Activated naive CD8-positive, alpha-beta T cell treated with anti-CD3 and anti-CD28 coated beads, Interleukin-2, amount 50 U/mL, for 24 hours (primary cell): ENCODE data around the gene BBOX1.

Source experiments
- ATAC-seq: fragments of 150-1000 bp; cut with Tn5 transposase; one replicate; pipeline ENCODE4 v1.10.0; 2021
- DNase-seq: peaks from one replicate; pipeline ENCODE4 v3.0.0; 2021
- H3K27ac Mint-ChIP-seq: one replicate; pipeline ENCODE4 v1.8.0; 2021; ENCODE audit warnings: mild to moderate bottlenecking, mixed read lengths
- H3K27me3 Mint-ChIP-seq: one replicate; pipeline ENCODE4 v1.8.0; 2021; ENCODE audit warnings: mixed read lengths
- H3K36me3 Mint-ChIP-seq: one replicate; pipeline ENCODE4 v1.8.0; 2021; ENCODE audit warnings: low read depth, mixed read lengths
- H3K4me1 Mint-ChIP-seq: one replicate; pipeline ENCODE4 v1.8.0; 2021; ENCODE audit warnings: mixed read lengths
- H3K4me3 Mint-ChIP-seq: one replicate; pipeline ENCODE4 v1.8.0; 2021; ENCODE audit warnings: mild to moderate bottlenecking, moderate library complexity, mixed read lengths
- H3K9me3 Mint-ChIP-seq: one replicate; pipeline ENCODE4 v1.8.0; 2021; ENCODE audit warnings: mixed read lengths

Gene BBOX1

DNA sequence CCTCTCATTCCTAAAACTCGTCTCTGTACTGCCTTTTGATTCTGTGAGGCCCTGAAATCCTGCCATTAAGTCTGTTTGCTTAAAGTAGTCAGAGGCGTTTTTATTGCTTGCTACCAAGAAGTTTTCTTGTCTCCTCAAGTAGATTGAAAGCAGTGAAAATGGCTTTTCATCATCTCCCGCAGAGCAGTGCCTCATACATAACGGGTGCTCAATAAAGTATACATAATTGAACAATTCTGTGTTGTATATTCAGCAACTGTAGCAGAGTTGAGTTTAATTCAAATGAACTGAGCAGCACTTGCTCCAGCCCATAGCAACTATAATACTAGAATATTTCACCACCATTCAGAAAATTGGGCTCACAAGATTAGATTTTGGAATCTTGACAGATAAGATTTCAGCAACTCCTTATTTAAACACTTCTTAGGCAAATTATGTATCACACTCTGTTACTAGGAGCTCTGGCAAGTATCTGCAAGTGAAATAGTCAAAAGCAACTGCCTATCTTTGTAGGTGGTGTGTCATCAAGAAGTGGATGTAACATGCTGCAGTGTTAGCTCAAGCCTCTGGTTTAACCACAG is 26.7 kb upstream of the BBOX1 start:
- no peak for DNase-seq
- ATAC-seq, result no peak
- Mint-ChIP-seq H3K27me3 (no peaks in the 10 kb centered on the region), H3K36me3 (no peaks in the 10 kb centered on the region), H3K4me1 (no peaks in the 10 kb centered on the region), H3K4me3 (no peak overlapping the region), H3K9me3 (peaks cover 3% of the 10 kb centered on the region), H3K27ac (no peak overlapping the region)

DNA sequence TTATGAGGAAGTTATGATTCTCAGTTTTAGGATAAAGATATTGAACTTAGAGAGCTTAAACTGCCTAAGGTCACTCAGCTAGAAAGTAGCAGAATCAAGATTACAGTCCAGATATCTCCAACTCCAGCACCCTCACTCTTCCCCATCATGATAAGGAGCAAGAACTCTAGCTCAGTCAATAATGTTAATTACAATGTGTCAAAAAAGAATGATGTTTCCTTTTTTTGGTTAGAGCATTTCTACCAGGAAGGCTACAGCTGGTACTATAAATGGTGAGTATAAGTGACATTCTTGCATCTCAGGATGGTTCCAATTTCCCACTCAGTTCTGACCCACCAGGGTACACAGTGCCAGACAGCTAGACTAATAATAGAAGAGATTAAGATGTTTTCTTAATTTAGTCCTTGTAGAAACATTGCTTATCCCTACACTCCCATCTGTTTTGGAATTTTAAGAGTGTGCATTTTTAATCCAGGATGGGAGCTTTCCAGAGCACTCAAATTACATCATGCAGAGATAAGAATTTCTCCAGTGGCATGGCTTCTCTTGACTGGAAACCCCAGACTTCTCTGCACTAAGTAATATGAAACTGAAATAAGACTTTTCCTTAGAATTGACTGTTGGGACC is 21.6 kb upstream of the BBOX1 start:
- peaks cover 3% of the 10 kb centered on the region for H3K9me3 Mint-ChIP-seq
- no peaks in the 10 kb centered on the region for H3K4me1 Mint-ChIP-seq
- ATAC-seq, result no peak
- H3K27me3 Mint-ChIP-seq, result no peaks in the 10 kb centered on the region
- no peak overlapping the region for H3K27ac Mint-ChIP-seq
- H3K36me3 Mint-ChIP-seq, result no peaks in the 10 kb centered on the region
- H3K4me3 Mint-ChIP-seq, result no peak overlapping the region
- no peak for DNase-seq

DNA sequence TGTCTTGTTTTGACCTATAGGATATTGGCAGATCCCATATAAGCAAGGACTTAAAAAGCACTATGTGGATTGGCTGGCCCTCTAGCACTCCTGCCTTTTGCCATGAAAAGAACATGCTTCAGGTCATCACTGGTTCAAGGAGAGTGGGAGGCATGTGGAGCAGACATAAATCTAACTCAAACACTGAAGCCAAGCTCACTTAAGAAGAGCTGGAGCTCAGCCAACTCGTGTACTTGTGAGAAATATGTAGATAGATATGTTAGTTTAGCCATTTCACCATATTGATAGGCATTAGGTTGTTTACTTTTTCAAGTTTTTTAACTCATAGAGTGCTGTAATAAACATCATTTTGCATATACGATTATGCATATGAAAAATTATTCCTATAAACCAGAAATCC is 19.9 kb upstream of the BBOX1 start:
- Mint-ChIP-seq H3K27me3 (no peaks in the 10 kb centered on the region), H3K36me3 (no peaks in the 10 kb centered on the region), H3K9me3 (peaks cover 3% of the 10 kb centered on the region), H3K4me1 (no peaks in the 10 kb centered on the region), H3K27ac (no peak overlapping the region), H3K4me3 (no peak overlapping the region)
- ATAC-seq, result no peak
- DNase-seq, result no peak

DNA sequence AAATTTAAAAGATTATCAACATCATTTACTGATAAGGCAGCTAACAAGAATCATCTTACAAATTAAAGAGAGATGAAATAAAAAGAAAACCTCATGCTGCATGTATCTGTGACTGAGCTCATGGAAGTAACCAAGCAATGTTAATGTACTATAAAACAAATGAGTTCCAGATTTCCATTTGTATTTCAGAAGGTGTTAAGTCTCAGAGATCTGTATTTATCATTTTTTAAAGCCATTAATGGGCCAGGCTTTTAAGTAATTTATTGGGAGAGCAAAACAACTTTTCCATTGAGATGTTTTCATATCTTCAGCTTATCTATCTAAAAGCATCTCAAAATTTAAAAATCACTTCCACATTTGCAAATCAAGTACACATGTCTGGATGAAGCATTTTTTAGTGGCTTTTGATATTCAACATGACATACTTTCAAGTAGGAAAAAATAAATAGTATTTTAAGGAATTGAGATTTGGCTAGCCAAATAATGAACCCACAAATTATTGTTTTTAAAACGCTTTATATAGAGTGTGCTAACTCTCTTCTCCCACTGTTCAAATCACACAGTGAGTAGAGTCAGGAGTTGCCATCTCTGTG is 17.9 kb upstream of the BBOX1 start:
- H3K9me3 Mint-ChIP-seq, result no peaks in the 10 kb centered on the region
- H3K36me3 Mint-ChIP-seq, result no peaks in the 10 kb centered on the region
- no peak for DNase-seq
- no peak for ATAC-seq
- H3K4me1 Mint-ChIP-seq, result no peaks in the 10 kb centered on the region
- no peaks in the 10 kb centered on the region for H3K27me3 Mint-ChIP-seq
- H3K4me3 Mint-ChIP-seq, result no peak overlapping the region
- no peak overlapping the region for H3K27ac Mint-ChIP-seq

DNA sequence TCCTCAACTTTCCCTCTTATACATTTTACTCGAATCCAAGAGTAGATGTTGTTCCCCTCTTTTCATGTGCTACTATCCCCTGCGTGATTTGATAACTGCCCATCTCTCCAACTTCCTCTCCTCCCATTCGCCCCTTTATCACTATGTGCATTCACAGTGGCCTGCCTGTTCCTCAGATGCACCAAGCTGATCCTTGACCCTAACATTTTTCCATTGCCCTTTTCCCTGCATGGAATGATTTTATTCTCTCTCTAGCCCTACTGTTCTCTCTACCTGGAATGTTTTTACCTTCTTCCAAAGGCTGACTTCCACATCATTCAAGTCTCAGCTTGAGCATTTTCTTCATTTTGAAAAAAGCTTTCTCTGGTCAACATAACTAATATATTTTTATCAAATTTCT is 15.8 kb upstream of the BBOX1 start:
- ATAC-seq (no peak), DNase-seq (no peak)
- Mint-ChIP-seq H3K27me3 (no peaks in the 10 kb centered on the region), H3K36me3 (no peaks in the 10 kb centered on the region), H3K9me3 (no peaks in the 10 kb centered on the region), H3K4me1 (no peaks in the 10 kb centered on the region), H3K4me3 (no peak overlapping the region), H3K27ac (no peak overlapping the region)

DNA sequence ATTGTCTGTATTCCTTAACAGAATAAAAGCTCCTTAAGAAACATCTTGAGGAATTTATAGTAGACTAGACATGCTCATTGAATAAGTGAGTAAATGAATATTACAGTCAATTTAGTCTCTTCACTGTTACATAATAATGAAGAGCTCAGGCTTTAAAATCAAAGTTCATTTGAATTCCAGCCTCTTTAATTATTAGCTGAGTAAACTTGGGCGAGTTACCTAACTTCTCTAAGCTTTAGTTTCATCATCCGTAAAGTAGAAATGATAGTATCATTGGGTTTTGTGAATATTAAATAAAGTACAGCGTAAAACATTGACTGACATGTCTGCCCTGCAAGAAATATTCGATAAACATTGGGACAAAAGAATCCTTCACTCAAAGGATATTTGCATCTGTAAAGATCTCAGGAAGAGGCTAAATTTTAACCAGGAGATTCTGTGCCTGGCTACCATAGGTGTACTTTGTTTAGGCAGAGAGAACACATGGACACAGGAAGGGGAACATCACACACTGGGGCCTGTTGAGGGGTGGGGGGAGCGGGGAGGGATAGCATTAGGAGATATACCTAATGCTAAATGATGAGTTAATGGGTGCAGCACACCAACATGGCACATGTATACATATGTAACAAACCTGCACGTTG is 15.2 kb upstream of the BBOX1 start:
- no peaks in the 10 kb centered on the region for H3K27me3 Mint-ChIP-seq
- H3K4me3 Mint-ChIP-seq, result no peak overlapping the region
- no peaks in the 10 kb centered on the region for H3K9me3 Mint-ChIP-seq
- H3K27ac Mint-ChIP-seq, result no peak overlapping the region
- no peaks in the 10 kb centered on the region for H3K4me1 Mint-ChIP-seq
- DNase-seq, result no peak
- H3K36me3 Mint-ChIP-seq, result no peaks in the 10 kb centered on the region
- no peak for ATAC-seq

DNA sequence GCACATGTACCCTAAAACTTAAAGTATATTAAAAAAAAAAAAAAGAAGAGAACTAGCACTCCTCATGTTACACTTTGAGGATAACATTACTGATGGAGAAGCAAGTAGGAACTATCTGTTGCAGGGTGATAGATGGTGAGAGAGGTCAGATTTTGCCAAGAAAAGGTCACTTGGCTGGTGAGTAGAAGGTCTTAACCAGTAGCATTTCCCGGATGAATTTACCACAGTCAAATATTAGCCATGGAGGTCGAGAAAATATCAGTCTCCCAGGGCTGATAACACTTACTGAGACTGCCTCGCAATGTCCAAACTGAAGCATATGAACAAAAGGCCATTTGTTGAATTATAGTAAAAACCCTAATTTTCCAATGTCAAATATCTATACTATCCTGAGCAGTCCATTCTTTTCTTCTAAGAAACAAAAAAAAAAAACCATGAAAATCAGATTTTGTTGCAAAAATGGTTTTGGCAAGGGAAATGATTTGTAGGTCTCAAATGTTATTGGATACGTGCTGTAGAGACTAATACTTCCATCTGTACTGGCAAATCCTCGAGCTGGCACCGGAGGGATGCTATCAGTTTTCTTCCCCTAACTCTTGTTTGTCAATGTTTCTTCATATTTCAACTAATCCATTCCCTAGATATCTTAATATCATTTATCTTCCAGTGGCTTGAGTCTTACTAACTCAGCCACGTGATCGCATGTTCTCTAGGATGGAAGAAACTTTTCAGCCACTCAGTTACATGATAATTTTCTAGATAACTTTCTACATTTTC is 14.5 kb upstream of the BBOX1 start:
- no peak overlapping the region for H3K27ac Mint-ChIP-seq
- no peaks in the 10 kb centered on the region for H3K27me3 Mint-ChIP-seq

DNA sequence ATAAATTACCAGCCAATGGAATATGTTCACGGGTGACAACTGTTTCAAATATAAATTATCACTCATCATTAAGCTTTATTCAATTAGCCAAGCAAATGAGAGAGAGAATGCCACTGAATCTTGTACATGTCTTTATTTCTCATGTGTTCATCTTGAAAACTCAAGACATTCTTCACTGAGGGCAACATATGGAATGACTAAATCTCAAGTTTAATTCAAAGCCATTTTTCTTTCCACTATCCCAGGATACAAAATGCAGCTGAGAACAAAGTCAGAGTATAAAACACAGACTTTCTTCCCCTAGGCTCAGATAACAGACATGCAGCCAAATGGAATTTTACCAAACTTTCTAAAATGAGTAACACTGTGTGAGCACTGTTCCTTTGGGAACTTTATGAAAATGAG is 12.1 kb upstream of the BBOX1 start:
- no peaks in the 10 kb centered on the region for H3K4me1 Mint-ChIP-seq
- ATAC-seq (no peak), DNase-seq (no peak)
- no peaks in the 10 kb centered on the region for H3K27me3 Mint-ChIP-seq
- H3K36me3 Mint-ChIP-seq, result no peaks in the 10 kb centered on the region
- H3K27ac Mint-ChIP-seq, result no peak overlapping the region
- no peak overlapping the region for H3K4me3 Mint-ChIP-seq
- no peaks in the 10 kb centered on the region for H3K9me3 Mint-ChIP-seq

More for the DNA sequence above, 14.5 kb upstream of the BBOX1 start:
- ATAC-seq, result no peak
- no peaks in the 10 kb centered on the region for H3K36me3 Mint-ChIP-seq
- no peak for DNase-seq
- no peaks in the 10 kb centered on the region for H3K4me1 Mint-ChIP-seq
- no peaks in the 10 kb centered on the region for H3K9me3 Mint-ChIP-seq
- H3K4me3 Mint-ChIP-seq, result no peak overlapping the region

DNA sequence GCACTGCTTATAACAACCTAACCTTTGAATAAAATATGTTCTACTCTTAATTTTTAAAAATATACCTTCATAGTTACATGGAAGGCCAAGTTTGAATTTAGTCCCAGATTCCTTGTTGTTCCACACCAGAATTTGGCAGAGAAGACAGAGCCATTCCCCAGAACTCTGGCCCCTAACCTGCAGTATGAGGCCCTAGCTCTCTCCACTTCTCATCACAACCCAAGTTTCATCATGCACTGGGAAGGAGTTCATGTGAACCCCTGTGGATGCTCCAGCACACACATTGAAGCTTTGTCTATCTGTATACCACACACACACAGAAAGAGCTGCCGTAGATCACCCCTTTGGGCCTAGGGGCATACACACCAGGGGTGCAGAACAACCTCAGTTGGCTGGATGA is 10.6 kb upstream of the BBOX1 start:
- H3K27me3 Mint-ChIP-seq, result no peaks in the 10 kb centered on the region
- H3K4me1 Mint-ChIP-seq, result no peaks in the 10 kb centered on the region
- no peaks in the 10 kb centered on the region for H3K9me3 Mint-ChIP-seq
- H3K27ac Mint-ChIP-seq, result no peak overlapping the region
- DNase-seq (no peak), ATAC-seq (no peak)
- H3K4me3 Mint-ChIP-seq, result no peak overlapping the region
- H3K36me3 Mint-ChIP-seq, result no peaks in the 10 kb centered on the region

DNA sequence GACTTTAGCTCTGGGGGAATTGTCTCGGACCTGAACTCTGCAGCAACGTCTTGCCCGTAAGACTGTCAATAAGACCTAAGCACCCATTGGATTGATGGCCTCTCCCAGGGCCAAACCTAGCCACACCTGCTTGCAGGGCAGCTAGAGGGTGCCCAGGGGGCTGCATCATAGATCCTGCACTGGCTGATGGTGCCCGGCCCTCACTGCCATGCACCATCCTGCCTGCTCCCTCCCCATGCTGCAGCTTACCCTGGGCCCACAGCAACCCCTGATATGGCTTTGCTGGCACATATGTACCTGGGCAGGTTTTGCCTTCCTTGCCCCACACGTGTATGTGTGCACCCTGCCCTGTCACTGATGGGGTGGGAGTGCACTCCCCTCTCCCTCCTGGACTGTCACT is 8.9 kb upstream of the BBOX1 start:
- DNase-seq, result no peak
- Mint-ChIP-seq H3K4me1 (no peaks in the 10 kb centered on the region), H3K27ac (no peak overlapping the region), H3K9me3 (peaks cover 5% of the 10 kb centered on the region), H3K27me3 (no peaks in the 10 kb centered on the region), H3K36me3 (no peaks in the 10 kb centered on the region), H3K4me3 (no peak overlapping the region)
- no peak for ATAC-seq

DNA sequence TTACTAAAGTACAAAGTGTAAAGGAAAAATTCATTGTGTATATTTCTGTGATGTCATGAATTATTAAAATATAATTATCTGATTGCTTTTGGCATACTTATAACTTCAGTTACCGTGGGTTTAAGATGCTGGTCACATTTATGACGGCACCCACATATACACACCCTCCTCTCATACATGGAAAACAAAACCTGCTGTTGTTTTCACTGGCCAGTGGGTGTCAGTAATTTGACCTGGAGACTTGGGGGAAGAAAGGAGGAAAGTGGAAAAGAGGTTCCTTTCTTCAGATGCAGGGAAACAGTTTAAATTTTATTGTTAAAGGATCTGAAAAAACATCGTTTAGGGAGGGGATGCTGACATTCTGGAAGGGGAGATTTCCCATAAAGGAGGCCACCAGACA is 742 bp upstream of the BBOX1 start:
- Mint-ChIP-seq H3K4me1 (no peaks in the 10 kb centered on the region), H3K9me3 (peaks cover 24% of the 10 kb centered on the region), H3K4me3 (no peak overlapping the region), H3K36me3 (no peaks in the 10 kb centered on the region), H3K27me3 (no peaks in the 10 kb centered on the region), H3K27ac (no peak overlapping the region)
- no peak for DNase-seq
- no peak for ATAC-seq

DNA sequence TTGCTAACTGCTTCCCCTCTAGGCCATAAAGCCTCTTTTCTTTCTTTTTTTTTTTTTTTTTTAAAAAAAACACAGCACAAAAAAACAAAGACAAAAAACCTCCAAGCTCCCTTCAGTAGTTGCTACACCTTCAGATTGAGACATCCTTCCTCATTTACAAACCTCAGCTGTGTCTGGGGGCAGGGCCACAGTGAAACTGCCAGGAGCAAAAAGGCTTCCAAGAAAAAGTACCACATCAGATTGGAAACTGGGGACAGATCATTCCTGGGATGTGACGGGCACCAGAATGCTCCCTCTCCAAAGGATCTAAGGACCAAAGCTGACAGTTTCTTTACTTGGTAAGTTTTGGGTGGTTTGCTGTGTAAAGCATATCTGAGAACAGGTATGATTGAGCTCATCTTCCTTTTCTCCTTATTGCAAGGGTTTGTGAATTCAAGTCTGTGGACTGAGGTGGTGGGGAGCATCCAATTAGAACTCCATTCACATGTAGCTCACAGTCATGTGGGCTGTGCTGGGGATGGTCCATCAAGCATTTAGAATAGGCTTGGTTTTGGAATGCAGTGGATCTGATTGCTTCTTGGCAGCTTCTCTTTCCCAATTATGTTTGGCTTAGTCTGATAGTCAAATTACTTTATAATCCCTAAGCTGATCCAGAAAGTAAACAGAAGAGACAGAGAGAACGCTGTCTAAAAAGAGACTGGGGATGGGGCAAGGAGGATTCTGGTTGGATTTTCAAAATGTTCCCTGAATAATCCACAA is 705 bp downstream of the BBOX1 start:
- DNase-seq, result no peak
- no peak for ATAC-seq
- Mint-ChIP-seq H3K36me3 (no peaks in the 10 kb centered on the region), H3K27me3 (no peaks in the 10 kb centered on the region), H3K4me3 (no peak overlapping the region), H3K4me1 (no peaks in the 10 kb centered on the region), H3K9me3 (peaks cover 22% of the 10 kb centered on the region), H3K27ac (no peak overlapping the region)

DNA sequence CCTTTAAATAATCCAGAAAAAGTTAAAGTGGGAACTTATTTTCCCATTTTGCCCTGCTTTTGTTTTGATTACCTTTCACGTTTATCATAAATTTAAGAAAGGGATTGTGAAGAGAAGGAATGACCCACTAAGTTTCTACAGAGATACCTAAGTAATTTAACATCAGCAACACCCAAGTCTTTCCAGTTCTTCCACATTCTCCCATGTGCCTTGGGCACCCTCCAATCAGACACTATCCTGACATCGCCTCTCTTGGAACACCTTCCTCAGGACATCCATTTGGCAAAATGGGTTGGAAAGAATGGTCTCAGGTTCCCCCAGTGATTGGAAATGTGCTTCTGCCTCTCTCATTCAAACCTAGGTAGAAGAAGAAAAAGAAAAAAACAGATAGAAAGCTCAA is 6.3 kb downstream of the BBOX1 start:
- Mint-ChIP-seq H3K4me1 (no peaks in the 10 kb centered on the region), H3K9me3 (peaks cover 24% of the 10 kb centered on the region), H3K27me3 (no peaks in the 10 kb centered on the region), H3K36me3 (no peaks in the 10 kb centered on the region), H3K27ac (no peak overlapping the region), H3K4me3 (no peak overlapping the region)
- no peak for DNase-seq
- no peak for ATAC-seq

DNA sequence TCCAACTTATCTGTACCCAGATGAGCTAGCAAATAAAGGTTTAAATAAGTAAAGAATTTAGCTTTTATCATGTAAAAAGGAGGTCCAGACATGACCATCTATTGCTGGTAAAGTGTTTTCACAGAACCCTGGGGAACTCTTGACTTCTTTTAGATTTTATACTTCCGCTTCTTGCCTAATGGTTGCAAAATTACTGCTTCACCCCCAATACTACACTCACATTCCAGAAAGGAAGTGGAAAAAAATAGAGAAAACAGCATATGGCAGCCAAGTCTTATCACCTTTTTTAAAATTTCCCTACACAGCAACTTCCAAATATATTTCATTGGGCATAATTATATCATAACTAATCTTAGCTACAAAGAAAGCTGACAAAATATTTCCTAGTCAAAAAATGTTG is 12.1 kb downstream of the BBOX1 start:
- Mint-ChIP-seq H3K27me3 (no peaks in the 10 kb centered on the region), H3K27ac (no peak overlapping the region), H3K9me3 (peaks cover 16% of the 10 kb centered on the region), H3K36me3 (no peaks in the 10 kb centered on the region), H3K4me1 (no peaks in the 10 kb centered on the region), H3K4me3 (no peak overlapping the region)
- ATAC-seq (no peak), DNase-seq (no peak)
